Right renal pelvis (tissue), 4 donors: ENCODE measurements around the gene SPG7. TPM values are rescaled to one million over a fixed set of nuclear protein-coding genes. Genes with fewer than 3 reads are reported as not detected.

Source experiments
- DNase-seq, 4 donors: peaks; one replicate each; pipeline ENCODE4 v3.0.0-alpha.2; 2013; ENCODE audit warnings: low read depth in 4 of 4, low spot score in 3 of 4, missing footprints in 1 of 4
- polyA plus RNA-seq, 4 donors: library from polyadenylated mRNA; unstranded; fragments of 120-200 nt; gene quantifications; one replicate each; pipeline ENCODE4 v1.2.1, GENCODE V29; 2013; ENCODE audit not compliant: insufficient read length in 4 of 4

SPG7 gene
- polyA plus RNA-seq, 4 donors = 84.2 to 106 (median 90.3) TPM

DNA sequence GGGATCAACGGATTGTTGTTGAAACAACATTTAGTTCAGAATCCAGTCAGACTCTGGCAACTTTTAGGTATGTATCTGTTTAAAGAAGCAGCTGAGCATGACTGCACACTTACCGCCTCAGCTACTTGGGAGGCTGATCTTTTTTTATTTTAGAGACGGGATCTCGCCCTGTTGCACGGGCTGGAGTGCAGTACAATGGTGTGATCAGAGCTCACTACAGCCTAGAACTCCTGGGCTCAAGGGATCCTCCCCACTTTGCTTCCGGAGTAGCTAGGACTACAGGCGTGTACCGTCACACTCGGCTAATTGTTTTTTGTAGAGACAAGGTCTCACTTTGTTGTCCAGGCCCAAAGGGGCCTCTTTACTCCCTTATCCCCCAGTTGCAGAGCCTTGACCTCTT is 2.3 kb downstream of the SPG7 start:
- DNase-seq = no peak

GRCh38 chr16:89511374-89511773 is 3.2 kb downstream of the SPG7 start:
- DNase-seq = no peak

- no peak for DNase-seq
Observed at GRCh38 chr16:89512453-89512852, 4.2 kb downstream of the SPG7 start.

DNA sequence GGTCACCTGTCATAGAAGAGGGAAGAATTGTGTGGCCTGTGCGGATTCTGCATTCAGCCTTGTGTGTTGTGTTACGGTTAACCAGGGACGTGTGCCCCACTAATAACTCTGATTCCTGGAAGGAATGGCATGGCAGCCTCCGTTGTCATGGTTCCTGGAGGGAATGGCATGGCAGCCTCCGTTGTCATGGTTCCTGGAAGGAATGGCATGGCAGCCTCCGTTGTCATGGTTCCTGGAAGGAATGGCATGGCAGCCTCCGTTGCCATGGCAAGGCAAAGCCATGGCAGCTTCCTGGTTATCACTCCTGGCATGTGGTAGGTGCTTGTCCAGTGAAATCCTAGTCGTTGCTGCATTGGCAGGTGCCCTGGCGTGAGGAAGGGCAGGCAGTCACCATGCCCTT is 8.9 kb downstream of the SPG7 start:
- DNase-seq = no peak

GRCh38 chr16:89519881-89520280 is 11.7 kb downstream of the SPG7 start:
- DNase-seq = no peak

DNA sequence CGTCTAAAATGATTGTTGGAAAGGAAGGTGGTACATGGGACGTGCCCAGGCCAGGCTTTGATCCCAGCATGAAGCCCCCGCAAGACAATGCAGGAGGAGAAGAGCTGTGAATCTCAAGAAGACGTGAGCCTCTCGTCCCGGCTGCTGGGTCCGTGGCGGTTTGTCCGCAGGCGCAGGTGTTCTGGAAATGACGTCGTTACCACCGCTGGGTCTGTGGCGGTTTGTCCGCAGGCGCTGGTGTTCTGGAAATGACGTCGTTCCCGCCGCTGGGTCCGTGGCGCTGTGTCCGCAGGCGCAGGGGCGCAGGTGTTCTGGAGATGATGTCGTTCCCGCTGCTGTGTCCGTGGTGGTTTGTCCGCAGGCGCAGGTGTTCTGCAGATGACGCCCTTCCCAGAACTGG is 14.1 kb downstream of the SPG7 start:
- DNase-seq = no peak

DNA sequence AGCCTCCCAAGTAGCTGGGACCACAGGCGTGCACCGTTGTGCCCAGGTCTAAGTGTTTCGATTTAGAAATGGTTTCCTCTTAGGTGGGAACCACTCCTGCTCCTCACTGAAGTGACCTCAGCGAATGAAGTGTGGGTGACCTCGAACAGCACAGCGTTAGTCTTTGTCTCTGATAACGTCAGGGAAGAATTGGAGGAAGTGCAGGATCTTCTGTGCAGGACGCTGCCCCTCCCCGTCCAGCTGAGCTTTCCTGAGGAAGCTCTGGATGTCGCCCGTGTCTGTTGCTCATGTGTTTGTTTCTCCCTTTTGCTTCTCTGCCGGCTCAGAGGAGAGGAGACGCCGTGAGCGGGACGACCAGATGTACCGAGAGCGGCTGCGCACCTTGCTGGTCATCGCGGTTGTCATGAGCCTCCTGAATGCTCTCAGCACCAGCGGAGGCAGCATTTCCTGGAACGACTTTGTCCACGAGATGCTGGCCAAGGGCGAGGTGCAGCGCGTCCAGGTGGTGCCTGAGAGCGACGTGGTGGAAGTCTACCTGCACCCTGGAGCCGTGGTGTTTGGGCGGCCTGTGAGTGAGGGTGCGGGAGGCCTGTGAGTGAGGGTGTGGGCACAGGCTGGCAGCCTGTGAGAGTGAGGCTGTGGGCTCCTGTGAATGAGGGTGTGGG is 15.6 kb downstream of the SPG7 start:
- DNase-seq = no peak

GRCh38 chr16:89525146-89525913 is 17.1 kb downstream of the SPG7 start:
- no peak for DNase-seq

DNA sequence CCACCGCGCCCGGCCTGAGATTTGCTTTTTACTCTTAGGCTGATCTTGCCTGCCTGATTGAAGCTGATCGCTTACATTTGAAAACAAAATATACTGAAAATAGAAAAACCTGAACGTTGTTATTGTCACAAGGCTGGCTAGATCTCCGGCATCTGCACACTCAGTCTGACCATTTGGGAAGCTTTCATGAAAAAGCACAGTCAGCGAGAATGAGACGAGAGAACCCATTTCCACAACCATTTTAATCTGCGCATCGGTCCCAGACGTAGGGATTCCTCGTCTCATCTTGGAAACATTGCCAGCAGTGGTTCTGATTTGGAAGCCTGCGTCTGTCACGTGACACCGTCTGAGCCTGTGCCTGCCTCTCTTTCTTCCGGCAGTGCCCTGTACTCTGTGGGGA is 20.9 kb downstream of the SPG7 start:
- no peak for DNase-seq

DNA sequence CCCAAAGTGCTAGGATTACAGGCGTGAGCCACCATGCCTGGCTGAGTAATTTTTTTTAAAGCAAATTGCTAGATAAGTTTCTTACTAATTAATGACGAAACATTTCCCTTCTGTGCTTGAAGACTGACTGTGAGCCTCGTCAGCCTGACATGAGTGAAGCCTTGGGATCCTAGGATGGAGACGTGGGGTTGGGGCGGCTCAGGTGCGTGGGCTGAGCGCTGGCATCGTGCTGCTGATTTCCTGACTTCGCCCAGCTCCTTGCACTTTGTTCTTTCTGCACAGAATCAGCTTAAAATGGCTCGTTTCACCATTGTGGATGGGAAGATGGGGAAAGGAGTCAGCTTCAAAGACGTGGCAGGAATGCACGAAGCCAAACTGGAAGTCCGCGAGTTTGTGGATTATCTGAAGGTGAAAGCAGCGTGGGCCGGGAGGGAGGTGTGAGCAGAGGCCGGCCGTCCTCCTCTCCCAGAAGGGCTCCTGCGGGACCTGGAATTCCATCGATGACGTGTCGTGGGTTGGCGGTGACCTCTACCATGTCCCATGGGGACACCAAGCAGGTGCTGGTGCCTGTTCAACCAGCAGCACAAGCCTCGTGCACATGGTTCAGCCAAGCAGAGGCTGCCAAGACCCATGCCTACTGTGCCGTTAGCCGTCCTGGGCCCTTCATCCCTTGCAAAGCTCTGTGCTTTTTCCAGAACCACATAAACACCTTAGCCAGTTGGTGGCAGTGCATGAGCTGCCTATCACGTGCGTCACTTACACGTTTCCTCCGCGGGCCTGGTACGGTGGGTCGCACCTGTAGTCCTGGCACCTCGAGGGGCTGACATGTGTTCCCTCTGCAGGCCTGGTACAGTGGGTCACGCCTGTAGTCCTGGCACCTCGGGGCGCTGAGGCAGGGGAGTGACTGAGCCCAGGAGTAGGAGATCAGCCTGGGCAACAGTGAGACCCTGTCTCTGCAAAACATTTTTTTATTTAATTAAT is 22.5 kb downstream of the SPG7 start:
- no peak for DNase-seq

DNA sequence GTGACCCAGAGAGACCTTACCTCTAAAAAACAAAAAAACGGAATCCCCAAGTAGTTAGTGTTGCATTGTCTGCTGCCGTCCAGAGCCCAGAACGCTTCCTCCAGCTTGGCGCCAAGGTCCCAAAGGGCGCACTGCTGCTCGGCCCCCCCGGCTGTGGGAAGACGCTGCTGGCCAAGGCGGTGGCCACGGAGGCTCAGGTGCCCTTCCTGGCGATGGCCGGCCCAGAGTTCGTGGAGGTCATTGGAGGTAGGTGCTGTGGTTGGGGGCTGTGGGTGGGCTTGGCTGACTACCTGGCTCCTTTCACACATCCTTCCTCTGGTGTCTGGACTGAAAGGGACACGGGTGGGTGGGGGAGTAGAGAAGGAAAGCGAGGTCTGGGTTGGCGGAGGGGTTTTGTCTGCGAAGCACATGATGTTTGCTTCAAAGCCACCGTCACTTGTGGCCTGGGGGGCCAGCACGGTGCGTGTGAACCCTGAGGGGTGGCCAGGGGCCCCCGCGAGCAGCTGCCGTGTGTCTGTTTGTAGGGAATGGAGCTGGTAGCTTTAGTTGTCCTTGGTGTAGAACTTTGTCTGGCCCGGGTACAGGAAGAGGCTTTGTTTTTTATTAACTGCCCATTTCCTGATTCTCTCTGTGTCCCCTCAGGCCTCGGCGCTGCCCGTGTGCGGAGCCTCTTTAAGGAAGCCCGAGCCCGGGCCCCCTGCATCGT is 23.8 kb downstream of the SPG7 start:
- DNase-seq = no peak

GRCh38 chr16:89534252-89534756 is 26.1 kb downstream of the SPG7 start:
- DNase-seq = no peak

DNA sequence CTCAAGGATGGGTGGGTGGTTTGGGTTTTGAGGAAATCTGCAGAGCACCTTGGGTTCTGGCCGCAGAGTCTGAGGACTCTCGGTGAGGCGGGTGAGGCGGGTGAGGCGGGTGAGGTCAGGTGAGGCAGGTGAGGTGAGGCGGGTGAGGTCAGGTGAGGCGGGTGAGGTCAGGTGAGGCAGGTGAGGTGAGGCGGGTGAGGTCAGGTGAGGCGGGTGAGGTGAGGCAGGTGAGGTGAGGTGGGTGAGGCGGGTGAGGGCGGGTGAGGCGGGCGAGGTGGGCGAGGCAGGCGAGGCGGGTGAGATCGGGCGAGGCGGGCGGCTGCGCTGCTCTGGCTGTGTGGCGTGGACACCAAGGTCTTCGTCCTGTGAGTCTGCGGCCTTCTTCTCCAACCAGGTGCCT is 28.2 kb downstream of the SPG7 start:
- DNase-seq = no peak

- DNase-seq = no peak
Observed at GRCh38 chr16:89536886-89537548, 28.8 kb downstream of the SPG7 start.

GRCh38 chr16:89537549-89537925 is 29.3 kb downstream of the SPG7 start:
- DNase-seq = no peak

GRCh38 chr16:89538286-89538685 is 30.1 kb downstream of the SPG7 start:
- no peak for DNase-seq

- no peak for DNase-seq
Observed at GRCh38 chr16:89540557-89540956, 32.4 kb downstream of the SPG7 start.

DNA sequence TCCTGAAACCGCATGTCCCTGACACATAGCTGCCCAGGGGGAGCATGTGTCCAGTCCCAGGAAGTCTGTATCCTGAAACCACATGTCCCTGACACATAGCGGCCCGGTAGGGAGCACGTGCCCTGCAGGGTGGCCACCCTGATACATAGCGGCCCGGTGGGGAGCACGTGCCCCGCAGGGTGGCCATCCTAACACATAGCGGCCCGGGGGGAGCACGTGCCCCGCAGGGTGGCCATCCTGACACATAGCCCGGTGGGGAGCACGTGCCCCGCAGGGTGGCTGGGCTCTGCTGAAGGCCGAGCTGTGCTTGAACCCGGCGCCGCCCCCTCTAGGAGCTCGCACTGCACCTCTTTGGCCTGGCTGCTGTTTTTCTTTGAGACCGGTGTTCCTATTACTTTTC is 33.6 kb downstream of the SPG7 start:
- DNase-seq = no peak

- DNase-seq = no peak
Observed at GRCh38 chr16:89544113-89544512, 35.9 kb downstream of the SPG7 start.

DNA sequence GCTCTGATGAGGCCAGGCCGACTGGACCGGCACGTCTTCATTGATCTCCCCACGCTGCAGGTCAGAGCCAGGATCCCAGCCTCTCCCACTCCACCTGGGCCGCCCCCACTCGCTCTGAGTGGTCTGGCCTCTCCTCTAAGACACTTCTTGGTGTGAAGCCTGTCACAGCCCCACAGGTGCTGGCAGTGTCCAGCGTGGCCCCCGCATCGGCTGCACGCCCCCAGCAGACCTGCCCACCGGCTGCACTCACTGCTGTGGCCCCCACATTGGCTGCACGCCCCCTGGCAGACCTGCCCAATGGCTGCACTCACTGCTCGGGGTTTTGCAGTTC is 36.5 kb downstream of the SPG7 start:
- DNase-seq = no peak
